ENCODE data around the gene SFRP5. TPM values are rescaled to one million over a fixed set of nuclear protein-coding genes. Genes with fewer than 3 reads are reported as not detected.
A peak's percentile ranks its signal among the peaks of the same experiment; 100 is the strongest.

The SFRP5 gene
- total and polyA plus RNA-seq, 5 donors, result 110 to 191 (median 148) TPM

- intact Hi-C loops (cut with DNase I), result loop anchor here in 1 of 4 donors (5.0 to 10.0 kb wide), 2 partner anchors 108 to 281 kb away; no protein-coding TSS in a partner anchor
Measured at GRCh38 chr10:97763947-97764346, 7.9 kb downstream of the SFRP5 start.

GRCh38 chr10:97763411-97763810 is 8.4 kb downstream of the SFRP5 start:
- no peak overlapping the region for H3K4me3 ChIP-seq (ENCODE audit: low read length)
- intact Hi-C loops (cut with DNase I), result loop anchor here in 1 of 4 donors (5.0 to 10.0 kb wide), 2 partner anchors 109 to 281 kb away; no protein-coding TSS in a partner anchor
- 73% methylated on average over 2 of the region's 2 CpGs for WGBS
- DNase-seq, result no peak
- no peaks in the 10 kb centered on the region for H3K4me1 ChIP-seq (ENCODE audit: control insufficient read depth, insufficient read depth, low read length)
- H3K9me3 ChIP-seq (ENCODE audit: control insufficient read depth, low read length), result no peaks in the 10 kb centered on the region
- peak overlapping the region; percentile 42 for H3K27ac ChIP-seq (ENCODE audit: low read length)
- H3K27me3 ChIP-seq (ENCODE audit: control insufficient read depth, insufficient read depth), result no peaks in the 10 kb centered on the region
- no peak for ATAC-seq

More at GRCh38 chr10:97763947-97764346, 7.9 kb downstream of the SFRP5 start:
- Histone ChIP-seq H3K9me3 (ENCODE audit: control insufficient read depth, low read length) (no peaks in the 10 kb centered on the region), H3K4me1 (ENCODE audit: control insufficient read depth, insufficient read depth, low read length) (no peaks in the 10 kb centered on the region), H3K4me3 (ENCODE audit: low read length) (no peak overlapping the region), H3K27ac (ENCODE audit: low read length) (no peak overlapping the region), H3K27me3 (ENCODE audit: control insufficient read depth, insufficient read depth) (no peaks in the 10 kb centered on the region)
- ATAC-seq (no peak), DNase-seq (no peak)
- 90% methylated on average over 3 of the region's 3 CpGs for WGBS

- Histone ChIP-seq H3K4me3 (ENCODE audit: low read length) (no peak overlapping the region), H3K9me3 (ENCODE audit: control insufficient read depth, low read length) (no peaks in the 10 kb centered on the region), H3K4me1 (ENCODE audit: control insufficient read depth, insufficient read depth, low read length) (no peaks in the 10 kb centered on the region), H3K27ac (ENCODE audit: low read length) (peak overlapping the region; percentile 42), H3K27me3 (ENCODE audit: control insufficient read depth, insufficient read depth) (no peaks in the 10 kb centered on the region)
- 58% methylated on average over 5 of the region's 5 CpGs for WGBS
- DNase-seq (peak; percentile 46 to 81 (median 73)), ATAC-seq (peak; percentile 63 to 73)
- intact Hi-C loops (cut with DNase I), result loop anchor here in 1 of 4 donors (5.0 to 10.0 kb wide), 2 partner anchors 109 to 282 kb away; no protein-coding TSS in a partner anchor
Measured at GRCh38 chr10:97762816-97763215, 9.0 kb downstream of the SFRP5 start.

- 89% methylated on average over 10 of the region's 10 CpGs for WGBS
- no peak overlapping the region for H3K4me3 ChIP-seq (ENCODE audit: low read length)
- intact Hi-C loops (cut with DNase I), result loop anchor here in 1 of 4 donors (5.0 to 10.0 kb wide), 2 partner anchors 110 to 283 kb away; no protein-coding TSS in a partner anchor
- H3K9me3 ChIP-seq (ENCODE audit: control insufficient read depth, low read length), result no peaks in the 10 kb centered on the region
- DNase-seq (no peak), ATAC-seq (no peak)
- H3K27me3 ChIP-seq (ENCODE audit: control insufficient read depth, insufficient read depth), result no peaks in the 10 kb centered on the region
- peak overlapping the region; percentile 42 for H3K27ac ChIP-seq (ENCODE audit: low read length)
- H3K4me1 ChIP-seq (ENCODE audit: control insufficient read depth, insufficient read depth, low read length), result no peaks in the 10 kb centered on the region
Measured at GRCh38 chr10:97762056-97762455, 9.7 kb downstream of the SFRP5 start.

GRCh38 chr10:97761331-97761865 is 10.4 kb downstream of the SFRP5 start:
- DNase-seq, result no peak
- Histone ChIP-seq H3K27me3 (ENCODE audit: control insufficient read depth, insufficient read depth) (no peaks in the 10 kb centered on the region), H3K9me3 (ENCODE audit: control insufficient read depth, low read length) (no peaks in the 10 kb centered on the region), H3K4me1 (ENCODE audit: control insufficient read depth, insufficient read depth, low read length) (no peaks in the 10 kb centered on the region), H3K4me3 (ENCODE audit: low read length) (no peak overlapping the region), H3K27ac (ENCODE audit: low read length) (peak overlapping the region; percentile 8)
- intact Hi-C loops (cut with DNase I), result loop anchor here in 2 of 4 donors (2.0 to 10.0 kb wide), 3 partner anchors 107 to 283 kb away; no protein-coding TSS in a partner anchor
- peak in 1 of 2 donors; percentile 12 for ATAC-seq
- 90% methylated on average over 8 of the region's 8 CpGs for WGBS

GRCh38 chr10:97760461-97761257 is 11.1 kb downstream of the SFRP5 start:
- Histone ChIP-seq H3K27ac (ENCODE audit: low read length) (no peak overlapping the region), H3K27me3 (ENCODE audit: control insufficient read depth, insufficient read depth) (no peaks in the 10 kb centered on the region), H3K4me1 (ENCODE audit: control insufficient read depth, insufficient read depth, low read length) (no peaks in the 10 kb centered on the region), H3K4me3 (ENCODE audit: low read length) (no peak overlapping the region), H3K9me3 (ENCODE audit: control insufficient read depth, low read length) (no peaks in the 10 kb centered on the region)
- ATAC-seq (no peak), DNase-seq (no peak)
- intact Hi-C loops (cut with DNase I), result loop anchor here in 2 of 4 donors (2.0 to 10.0 kb wide), 3 partner anchors 108 to 284 kb away; no protein-coding TSS in a partner anchor
- 90% methylated on average over 11 of the region's 11 CpGs for WGBS

- no peak overlapping the region for H3K27ac ChIP-seq (ENCODE audit: low read length)
- ATAC-seq (no peak), DNase-seq (no peak)
- H3K4me1 ChIP-seq (ENCODE audit: control insufficient read depth, insufficient read depth, low read length), result no peaks in the 10 kb centered on the region
- H3K9me3 ChIP-seq (ENCODE audit: control insufficient read depth, low read length), result no peaks in the 10 kb centered on the region
- intact Hi-C loops (cut with DNase I), result loop anchor here (2.0 to 10.0 kb wide), 4 partner anchors 105 to 285 kb away; no protein-coding TSS in a partner anchor
- no peaks in the 10 kb centered on the region for H3K27me3 ChIP-seq (ENCODE audit: control insufficient read depth, insufficient read depth)
- 70% methylated on average over 5 of the region's 5 CpGs for WGBS
- no peak overlapping the region for H3K4me3 ChIP-seq (ENCODE audit: low read length)
Measured at GRCh38 chr10:97759946-97760345, 11.9 kb downstream of the SFRP5 start.

GRCh38 chr10:97759158-97759887 is 12.5 kb downstream of the SFRP5 start:
- ATAC-seq, result peak; percentile 74 to 81
- H3K4me1 ChIP-seq (ENCODE audit: control insufficient read depth, insufficient read depth, low read length), result no peaks in the 10 kb centered on the region
- peak; percentile 64 to 89 (median 87) for DNase-seq
- H3K27me3 ChIP-seq (ENCODE audit: control insufficient read depth, insufficient read depth), result no peaks in the 10 kb centered on the region
- no peaks in the 10 kb centered on the region for H3K9me3 ChIP-seq (ENCODE audit: control insufficient read depth, low read length)
- H3K27ac ChIP-seq (ENCODE audit: low read length), result no peak overlapping the region
- no peak overlapping the region for H3K4me3 ChIP-seq (ENCODE audit: low read length)
- intact Hi-C loops (cut with DNase I), result loop anchor here in 3 of 4 donors (5.0 to 10.0 kb wide), 3 partner anchors 105 to 285 kb away; no protein-coding TSS in a partner anchor
- 48% methylated on average over 5 of the region's 5 CpGs for WGBS

GRCh38 chr10:97757471-97757870 is 14.3 kb downstream of the SFRP5 start:
- DNase-seq, result no peak
- Histone ChIP-seq H3K9me3 (ENCODE audit: control insufficient read depth, low read length) (no peaks in the 10 kb centered on the region), H3K4me1 (ENCODE audit: control insufficient read depth, insufficient read depth, low read length) (no peaks in the 10 kb centered on the region), H3K27me3 (ENCODE audit: control insufficient read depth, insufficient read depth) (no peaks in the 10 kb centered on the region), H3K27ac (ENCODE audit: low read length) (no peak overlapping the region), H3K4me3 (ENCODE audit: low read length) (no peak overlapping the region)
- intact Hi-C loops (cut with DNase I), result loop anchor here in 3 of 4 donors (5.0 to 10.0 kb wide), 3 partner anchors 107 to 287 kb away; no protein-coding TSS in a partner anchor
- 82% methylated on average over 6 of the region's 6 CpGs for WGBS
- no peak for ATAC-seq

- intact Hi-C loops (cut with DNase I), result loop anchor here in 3 of 4 donors (5.0 to 10.0 kb wide), 3 partner anchors 109 to 289 kb away; no protein-coding TSS in a partner anchor
- Histone ChIP-seq H3K27me3 (ENCODE audit: control insufficient read depth, insufficient read depth) (no peaks in the 10 kb centered on the region), H3K4me3 (ENCODE audit: low read length) (no peak overlapping the region), H3K27ac (ENCODE audit: low read length) (no peak overlapping the region), H3K9me3 (ENCODE audit: control insufficient read depth, low read length) (no peaks in the 10 kb centered on the region), H3K4me1 (ENCODE audit: control insufficient read depth, insufficient read depth, low read length) (no peaks in the 10 kb centered on the region)
- DNase-seq (no peak), ATAC-seq (no peak)
- 94% methylated on average over 6 of the region's 6 CpGs for whole genome bisulfite sequencing
Measured at GRCh38 chr10:97755718-97756117, 16.1 kb downstream of the SFRP5 start.
